HepG2 (cell line): ENCODE measurements around the gene SPI1. TPM values are rescaled to one million over a fixed set of nuclear protein-coding genes. Genes with fewer than 3 reads are reported as not detected.

Experiments
- ATAC-seq: fragments of 200-7000 bp; cut with Tn5 transposase; 3 replicates; pipeline ENCODE4 v1.9.1; 2020; ENCODE audit warnings: mild to moderate bottlenecking, moderate library complexity
- BruUV-seq: library from RNA; stranded (reverse); fragments of 400-500 nt; replicated peaks from 2 replicates; lab custom pipeline; 2021; lab: Mats Ljungman, UMichigan
- CTCF ChIA-PET: fragments of 300-600 bp; formaldehyde crosslinking; extraction: SDS; loops from one replicate; lab custom pipeline; 2021; ENCODE audit warnings: low total read pairs, inconsistent platforms, low intra/inter-chr PET ratio; lab: Yijun Ruan, JAX
- POLR2A ChIA-PET: fragments of 350-600 bp; sonication (Branson Sonifier 250); formaldehyde crosslinking; loops from one replicate; lab custom pipeline; 2020; ENCODE audit warnings: antibody characterized with exemption, inconsistent platforms; lab: Yijun Ruan, JAX
- DNase-seq: peaks from one replicate; pipeline ENCODE4 v3.0.0-alpha.2; 2015; ENCODE audit warnings: low spot score
- FAIRE-seq: peaks from 3 replicates; lab custom pipeline; 2011; peaks lifted over from hg19 to GRCh38; lab: Jason Lieb, UNC
- H2AFZ ChIP-seq: one replicate; pipeline ENCODE4 v1.6.1; 2011; ENCODE audit warnings: low read length, inconsistent platforms
- H3K27ac ChIP-seq: fragments of 300-600 bp; 3 replicates; pipeline ENCODE4 v1.8.0; 2011; ENCODE audit warnings: mixed run types, mild to moderate bottlenecking, mixed read lengths, low read length, inconsistent platforms; ENCODE audit not compliant: insufficient read depth; ENCODE audit errors: extremely low read length
- H3K27me3 ChIP-seq, 2 experiments: fragments of 200-600 bp in 1 of 2; 2 replicates in 1 of 2; 3 replicates in 1 of 2; pipeline versions ENCODE4 v1.6.0 to v1.8.0; 2011; ENCODE audit warnings: low read length in 2 of 2, mild to moderate bottlenecking in 2 of 2, moderate library complexity in 2 of 2, inconsistent platforms in 1 of 2; ENCODE audit not compliant: insufficient read depth in 2 of 2, control insufficient read depth in 1 of 2
- H3K36me3 ChIP-seq, 2 experiments: fragments of 200-600 bp in 1 of 2; replicated peaks in 1 of 2; 2 replicates in 1 of 2; 3 replicates in 1 of 2; pipeline versions ENCODE4 v1.5.1 to v1.8.0; 2011; ENCODE audit warnings: low read length in 2 of 2, inconsistent platforms in 1 of 2; ENCODE audit not compliant: insufficient read depth in 2 of 2, control insufficient read depth in 1 of 2
- H3K4me1 ChIP-seq: 2 replicates; pipeline ENCODE4 v1.5.1; 2012; ENCODE audit warnings: low read length, inconsistent platforms; ENCODE audit not compliant: insufficient read depth
- H3K4me2 ChIP-seq: 2 replicates; pipeline ENCODE4 v1.6.0; 2011; ENCODE audit warnings: low read depth, low read length, inconsistent platforms
- H3K4me3 ChIP-seq, 3 experiments: fragments of 200-600 bp in 1 of 3; sonication (generic), shearing (Covaris generic) in 1 of 3; replicated peaks in 1 of 3; 2 replicates each; pipeline ENCODE4 v1.5.1; 2011 to 2016; ENCODE audit warnings: low read length in 3 of 3, inconsistent platforms in 2 of 3, low read depth in 2 of 3, mild to moderate bottlenecking in 2 of 3, control low read depth in 1 of 3, mixed read lengths in 1 of 3; ENCODE audit not compliant: insufficient read depth in 1 of 3
- H3K79me2 ChIP-seq: one replicate; pipeline ENCODE4 v1.6.1; 2011; ENCODE audit warnings: low read length, inconsistent platforms; ENCODE audit not compliant: insufficient read depth
- H3K9ac ChIP-seq: 2 replicates; pipeline ENCODE4 v1.6.0; 2011; ENCODE audit warnings: mild to moderate bottlenecking, low read depth, low read length, inconsistent platforms; ENCODE audit not compliant: insufficient read depth
- H3K9me3 ChIP-seq: 2 replicates; pipeline ENCODE4 v1.5.1; 2012; ENCODE audit warnings: mild to moderate bottlenecking, low read length
- H4K20me1 ChIP-seq: 2 replicates; pipeline ENCODE4 v1.6.0; 2011; ENCODE audit warnings: inconsistent platforms, mild to moderate bottlenecking, low read length, moderate library complexity; ENCODE audit not compliant: insufficient read depth
- ATF5 ChIP-seq: sonication (generic); formaldehyde crosslinking; IDR thresholded peaks from 2 replicates; pipeline ENCODE4 v1.4.0; 2020; ENCODE audit warnings: mild to moderate bottlenecking, low read depth, missing genetic modification reagents
- BORCS8-MEF2B ChIP-seq: sonication (generic); formaldehyde crosslinking; IDR thresholded peaks from 2 replicates; pipeline ENCODE4 v1.8.0; 2022; ENCODE audit warnings: mild to moderate bottlenecking, missing genetic modification reagents
- DR1 ChIP-seq: sonication (generic); formaldehyde crosslinking; IDR thresholded peaks from 2 replicates; pipeline ENCODE4 v1.8.0; 2021; ENCODE audit warnings: mild to moderate bottlenecking, missing genetic modification reagents, inconsistent platforms
- NFE2L2 ChIP-seq: fragments of 150-350 bp; IDR thresholded peaks from 2 replicates; pipeline ENCODE4 v1.6.1; 2014; ENCODE audit warnings: low read length
- POGK ChIP-seq: sonication (generic); formaldehyde crosslinking; conservative IDR thresholded peaks from 2 replicates; pipeline ENCODE4 v1.8.0; 2022; ENCODE audit warnings: mild to moderate bottlenecking, moderate library complexity, missing genetic modification reagents
- REXO4 ChIP-seq: sonication (generic); formaldehyde crosslinking; IDR thresholded peaks from 2 replicates; pipeline ENCODE4 v1.8.0; 2022; ENCODE audit warnings: missing genetic modification reagents, mild to moderate bottlenecking, borderline replicate concordance
- RFX5 ChIP-seq: IDR thresholded peaks from 2 replicates; pipeline ENCODE4 v1.6.1; 2011; ENCODE audit warnings: low read depth, low read length, improper control_type of control experiment
- ZNF513 ChIP-seq: sonication (generic); formaldehyde crosslinking; conservative IDR thresholded peaks from 2 replicates; pipeline ENCODE4 v1.5.0; 2020; ENCODE audit warnings: missing genetic modification reagents
- ZNF75D ChIP-seq: sonication (generic); formaldehyde crosslinking; IDR thresholded peaks from 2 replicates; pipeline ENCODE4 v1.8.1; 2023; ENCODE audit warnings: missing genetic modification reagents, mild to moderate bottlenecking, borderline replicate concordance
- ZSCAN25 ChIP-seq: sonication (generic); formaldehyde crosslinking; IDR thresholded peaks from 2 replicates; pipeline ENCODE4 v1.8.0; 2022; ENCODE audit warnings: mild to moderate bottlenecking, missing genetic modification reagents
- WGBS: methylation state at CpG from one replicate; pipeline ENCODE4 v1.1.6; 2017; ENCODE audit warnings: low lambda C conversion rate; 5-methylcytosine and 5-hydroxymethylcytosine counted together
- in situ Hi-C: cut with HindIII; loops from 2 replicates; pipeline ENCODE4 v1.10.0; 2017; ENCODE audit warnings: low pct_unique_long_range_greater_than_20kb; ENCODE audit not compliant: extremely low pct_ligation_motif_present
- intact Hi-C: fragments of 100-400 bp; cut with micrococcal nuclease; formaldehyde crosslinking; loops from one replicate; pipeline ENCODE4 v1.10.0; 2022; ENCODE audit not compliant: unreplicated experiment
- polyA plus RNA-seq, 8 experiments: library from polyadenylated mRNA; depleted of rRNA in 3 of 8; stranded (reverse) in 7 of 8; unstranded in 1 of 8; fragments of >200 nt; fragmentation: Illumina TruSeq in 4 of 8; extraction: Trizol in 4 of 8; gene quantifications; 2 replicates each; pipeline versions ENCODE4 v1.2.1 to v1.2.3, GENCODE V29; 2011 to 2016; ENCODE audit warnings: low read depth in 4 of 8, missing spikeins in 1 of 8, mixed read lengths in 1 of 8; ENCODE audit not compliant: insufficient read depth in 1 of 8
- total RNA-seq, 5 experiments: library from RNA; depleted of rRNA; stranded (reverse); fragments of >200 nt; fragmentation: Illumina TruSeq; extraction: Trizol; gene quantifications; 2 replicates each; pipeline ENCODE4 v1.2.3, GENCODE V29; 2016; ENCODE audit warnings: low read depth in 1 of 5

SPI1 gene
- total and polyA plus RNA-seq, 2 of the 13 experiments (the other 11 are each of a cell fraction or from before 2014, with no cell fraction given) = not detected

GRCh38 chr11:47329431-47329986, 48.8 kb downstream of the SPI1 start:
- no peak for FAIRE-seq

More at GRCh38 chr11:47329431-47329986, 48.8 kb downstream of the SPI1 start:
- Histone ChIP-seq H3K27me3 (no peaks in the 10 kb centered on the region), H3K9me3 (no peaks in the 10 kb centered on the region), H3K9ac (no peak overlapping the region), H2AFZ (no peak overlapping the region), H3K79me2 (no peaks in the 10 kb centered on the region), H3K4me3 (no peak overlapping the region), H3K4me2 (no peak overlapping the region), H3K4me1 (no peaks in the 10 kb centered on the region), H3K27ac (no peak overlapping the region), H4K20me1 (no peaks in the 10 kb centered on the region), H3K36me3 (peaks cover 10 to 45% of the 10 kb centered on the region in 2 experiments)
- 93% methylated on average over 10 of the region's 12 CpGs for WGBS
- in situ Hi-C loops = no loop called here
- ATAC-seq = no peak
- CTCF ChIA-PET = no interaction called here
- no TSS peak for BruUV-seq
- intact Hi-C loops = no loop called here
- POLR2A ChIA-PET = no interaction called here
- TF ChIP-seq ATF5 (CRISPR knock-in tag) = no peak
- no peak for TF ChIP-seq REXO4 (CRISPR knock-in tag)
- no peak for TF ChIP-seq BORCS8-MEF2B (CRISPR knock-in tag)
- TF ChIP-seq POGK (CRISPR knock-in tag) = no peak
- TF ChIP-seq NFE2L2 = no peak
- TF ChIP-seq DR1 (CRISPR knock-in tag) = no peak
- TF ChIP-seq RFX5 = no peak
- TF ChIP-seq ZSCAN25 (CRISPR knock-in tag) = no peak
- TF ChIP-seq ZNF513 (CRISPR knock-in tag) = no peak
- TF ChIP-seq ZNF75D (CRISPR knock-in tag) = no peak
- DNase-seq = no peak
